NCI-H69 (cell line): ENCODE measurements around the gene STK11IP.

Experiments used
- DNase-seq: peaks from one replicate; lab custom pipeline; 2025; lab: John Stamatoyannopoulos, UW

STK11IP gene

GRCh38 chr2:219597552-219598307 lies at the start of gene STK11IP:
Gene STK11IP (plus strand): TSS chr2:219597857. CDS start chr2:219598120, 263 bp downstream.
- peak; percentile 94 for DNase-seq

- no peak for DNase-seq
These were observed 48.7 kb upstream of the STK11IP start for GRCh38 chr2:219548990-219549389.

- DNase-seq, result no peak
These were observed 48.0 kb upstream of the STK11IP start for GRCh38 chr2:219549619-219550018.

GRCh38 chr2:219551441-219552381 lies 45.9 kb upstream of the STK11IP start:
- DNase-seq, result peak; percentile 76

- DNase-seq, result peak; percentile 85
These were observed 45.1 kb upstream of the STK11IP start for GRCh38 chr2:219552382-219553167.

- DNase-seq, result no peak
These were observed 44.6 kb upstream of the STK11IP start for GRCh38 chr2:219553168-219553417.

GRCh38 chr2:219553463-219553963 lies 44.1 kb upstream of the STK11IP start:
- DNase-seq, result no peak

- DNase-seq, result no peak
These were observed 43.3 kb upstream of the STK11IP start for GRCh38 chr2:219554350-219554749.

GRCh38 chr2:219555956-219556355 lies 41.7 kb upstream of the STK11IP start:
- no peak for DNase-seq

GRCh38 chr2:219556413-219556812 lies 41.2 kb upstream of the STK11IP start:
- no peak for DNase-seq

- DNase-seq, result no peak
These were observed 40.3 kb upstream of the STK11IP start for GRCh38 chr2:219557320-219557719.

- no peak for DNase-seq
These were observed 39.6 kb upstream of the STK11IP start for GRCh38 chr2:219557791-219558785.

GRCh38 chr2:219559156-219559915 lies 38.3 kb upstream of the STK11IP start:
- DNase-seq, result no peak

GRCh38 chr2:219560037-219560892 lies 37.4 kb upstream of the STK11IP start:
- no peak for DNase-seq

- DNase-seq, result no peak
These were observed 36.8 kb upstream of the STK11IP start for GRCh38 chr2:219560893-219561178.

GRCh38 chr2:219561179-219562048 lies 36.2 kb upstream of the STK11IP start:
- no peak for DNase-seq

GRCh38 chr2:219562049-219563020 lies 35.3 kb upstream of the STK11IP start:
- peak; percentile 4 for DNase-seq
